CD4-positive, alpha-beta T cell treated with Interferon gamma for 1 hour (primary cell): ENCODE data around the gene PTPRU.
A peak's percentile ranks its signal among the peaks of the same experiment; 100 is the strongest.

ENCODE experiments used
- DNase-seq: peaks from one replicate; pipeline ENCODE4 v3.0.0-alpha.2; 2020

PTPRU gene

GRCh38 chr1:29270929-29271521 is 34.7 kb downstream of the PTPRU start:
- DNase-seq, result no peak

- DNase-seq, result no peak
Observed at GRCh38 chr1:29271724-29272123, 35.4 kb downstream of the PTPRU start.

- no peak for DNase-seq
Observed at GRCh38 chr1:29272147-29272907, 36.0 kb downstream of the PTPRU start.

- no peak for DNase-seq
Observed at GRCh38 chr1:29275435-29275834, 39.1 kb downstream of the PTPRU start.

GRCh38 chr1:29278124-29278523 is 41.8 kb downstream of the PTPRU start:
- DNase-seq, result no peak

GRCh38 chr1:29279406-29279805 is 43.1 kb downstream of the PTPRU start:
- DNase-seq, result no peak

GRCh38 chr1:29279951-29280391 is 43.6 kb downstream of the PTPRU start:
- no peak for DNase-seq

GRCh38 chr1:29280409-29281131 is 44.2 kb downstream of the PTPRU start:
- DNase-seq, result no peak

- DNase-seq, result no peak
Observed at GRCh38 chr1:29281571-29281970, 45.2 kb downstream of the PTPRU start.

GRCh38 chr1:29282135-29282923 is 46.0 kb downstream of the PTPRU start:
- DNase-seq, result no peak

GRCh38 chr1:29282924-29283803 is 46.8 kb downstream of the PTPRU start:
- DNase-seq, result peak; percentile 26

GRCh38 chr1:29283804-29284195 is 47.5 kb downstream of the PTPRU start:
- no peak for DNase-seq

GRCh38 chr1:29284286-29284960 is 48.1 kb downstream of the PTPRU start:
- no peak for DNase-seq

- no peak for DNase-seq
Observed at GRCh38 chr1:29284961-29285560, 48.7 kb downstream of the PTPRU start.

GRCh38 chr1:29285771-29286170 is 49.4 kb downstream of the PTPRU start:
- DNase-seq, result no peak

- no peak for DNase-seq
Observed at GRCh38 chr1:29286194-29286767, 50.0 kb downstream of the PTPRU start.

GRCh38 chr1:29289493-29289892 is 53.2 kb downstream of the PTPRU start:
- DNase-seq, result no peak

- no peak for DNase-seq
Observed at GRCh38 chr1:29290414-29290985, 54.2 kb downstream of the PTPRU start.

- no peak for DNase-seq
Observed at GRCh38 chr1:29291756-29292155, 55.4 kb downstream of the PTPRU start.

GRCh38 chr1:29292344-29292743 is 56.0 kb downstream of the PTPRU start:
- DNase-seq, result no peak
